CD4-positive, alpha-beta T cell treated with Interleukin-10 for 1 hour (primary cell): Measurements from ENCODE around the gene HYKK.
"Not testable (repeated sequence)": the region's sequence is repeated elsewhere in the genome, so short reads cannot be mapped to it uniquely, and the experiment has no call there.

ENCODE experiments used
- DNase-seq: peaks from one replicate; pipeline ENCODE4 v3.0.0-alpha.2; 2020

Gene HYKK

DNA sequence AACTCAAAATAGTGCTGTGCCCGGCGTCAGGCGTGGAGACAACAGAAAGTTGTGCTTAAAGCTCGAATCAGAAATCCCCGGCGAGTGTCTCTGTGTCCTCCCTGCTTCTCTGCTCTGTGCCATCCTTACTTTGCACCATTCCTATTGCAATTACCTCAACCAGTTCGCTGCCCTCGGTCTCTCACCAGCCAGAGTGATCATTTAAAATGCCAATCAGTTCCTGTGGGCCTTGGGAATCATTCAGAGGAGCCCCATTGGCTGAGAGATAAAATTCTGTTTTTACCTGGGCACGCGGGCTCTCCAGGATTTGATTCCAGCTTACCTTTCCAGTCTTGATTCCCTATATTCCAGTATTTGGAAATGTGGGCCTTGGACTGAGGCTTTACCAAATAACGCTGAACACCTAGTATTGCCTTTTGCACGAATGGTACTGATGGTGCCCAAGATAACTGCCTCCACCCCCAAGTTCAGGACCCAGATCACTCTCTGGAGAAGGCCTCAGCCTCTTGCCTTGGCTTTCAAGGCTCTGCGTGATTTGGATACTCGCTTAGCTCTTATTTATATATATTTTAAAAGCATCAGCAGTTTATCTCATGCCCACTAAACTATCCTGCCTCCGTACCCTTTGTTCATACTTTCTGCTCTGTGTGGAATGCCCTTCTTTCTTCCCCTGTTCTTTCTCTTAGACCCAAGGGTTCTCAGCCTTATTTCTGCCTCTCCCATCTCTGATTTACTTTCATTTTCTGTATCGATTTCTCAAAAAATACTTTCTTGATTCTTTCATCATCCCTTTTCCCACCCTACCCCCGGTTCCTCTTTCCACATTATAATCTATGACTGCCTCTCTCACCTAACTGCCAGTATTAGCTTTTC, 33.7 kb downstream of the HYKK start:
- DNase-seq, result peak; percentile 19

DNA sequence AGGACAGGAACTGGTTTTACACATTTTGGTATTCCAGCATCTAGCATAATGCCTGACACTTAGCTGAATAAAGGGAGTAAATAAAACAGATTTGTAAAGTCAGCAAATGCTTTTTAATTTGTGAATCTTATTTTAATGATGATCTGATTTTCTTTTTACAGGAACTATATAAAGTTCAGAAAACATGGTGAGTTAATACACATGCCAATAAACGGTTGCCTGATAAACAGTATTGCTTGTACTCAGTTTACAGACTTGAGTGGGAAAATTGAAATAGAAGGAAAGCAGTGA, 34.3 kb downstream of the HYKK start:
- no peak for DNase-seq

- DNase-seq, result no peak
Observed at GRCh38 chr15:78542647-78543046, 35.3 kb downstream of the HYKK start.

DNA sequence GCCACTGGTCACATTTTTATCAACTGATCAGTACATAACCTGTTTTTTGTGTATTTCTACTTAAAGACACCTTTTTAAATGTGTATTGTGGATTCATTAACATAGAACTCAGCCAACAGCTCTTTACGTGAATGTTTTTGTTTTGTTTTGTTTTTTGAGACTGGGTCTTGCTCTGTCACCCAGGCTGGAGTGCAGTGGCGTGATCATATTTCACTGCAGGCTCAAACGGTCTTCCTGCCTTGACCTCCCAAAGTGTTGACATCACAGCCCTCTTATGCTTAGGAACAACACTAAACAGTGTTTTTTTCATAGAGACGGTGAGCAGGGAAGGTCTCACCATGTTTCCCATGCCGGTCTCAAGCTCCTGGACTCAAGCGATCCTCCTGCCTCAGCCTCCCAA, 42.8 kb downstream of the HYKK start:
- no peak for DNase-seq

- no peak for DNase-seq
Observed at GRCh38 chr15:78550815-78551214, 43.4 kb downstream of the HYKK start.

GRCh38 chr15:78551902-78552301, 44.5 kb downstream of the HYKK start:
- no peak for DNase-seq

DNA sequence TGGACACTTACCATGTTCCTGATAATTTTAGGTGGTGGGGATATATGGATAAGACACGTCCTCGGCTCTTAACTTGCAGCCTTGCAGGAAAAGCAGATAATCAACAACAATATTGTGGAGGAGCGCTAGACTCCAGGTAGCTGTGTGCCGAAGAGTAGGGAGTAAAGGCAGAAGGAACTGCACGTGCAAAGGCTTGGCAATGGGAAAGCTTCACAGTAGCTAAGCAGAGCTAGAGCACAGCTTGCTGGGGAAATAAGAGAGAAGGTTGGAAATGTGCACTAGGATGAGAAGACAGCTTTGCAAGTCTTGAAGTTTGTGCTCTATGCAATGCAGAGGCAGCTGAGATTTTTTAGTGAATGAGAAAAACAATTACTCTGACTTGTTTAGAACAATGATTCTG, 45.2 kb downstream of the HYKK start:
- DNase-seq, result no peak

- DNase-seq, result not testable (repeated sequence)
Observed at GRCh38 chr15:78560201-78560600, 52.8 kb downstream of the HYKK start.

DNA sequence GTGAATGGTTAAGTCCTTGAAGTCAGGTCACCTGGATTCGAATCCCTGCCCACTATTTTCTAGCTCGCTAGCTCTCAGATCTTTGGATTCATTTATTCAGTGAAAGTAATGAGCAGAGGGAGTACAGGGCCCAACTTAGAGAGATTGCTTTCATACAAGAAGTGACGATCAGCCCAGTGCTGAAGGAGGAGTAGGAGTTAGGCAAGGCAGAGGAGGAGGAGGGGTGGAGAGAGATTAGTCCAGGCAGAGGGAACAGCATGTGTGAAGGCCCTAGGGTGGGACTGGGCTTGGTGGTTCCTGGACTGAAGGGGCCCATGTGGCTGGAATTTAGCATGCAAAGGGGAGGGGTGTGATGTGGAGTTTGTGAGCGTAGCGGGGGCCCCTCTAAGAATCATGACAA, 54.1 kb downstream of the HYKK start:
- no peak for DNase-seq

- DNase-seq, result no peak
Observed at GRCh38 chr15:78563092-78563491, 55.7 kb downstream of the HYKK start.

GRCh38 chr15:78564743-78565096, 57.3 kb downstream of the HYKK start:
- no peak for DNase-seq

DNA sequence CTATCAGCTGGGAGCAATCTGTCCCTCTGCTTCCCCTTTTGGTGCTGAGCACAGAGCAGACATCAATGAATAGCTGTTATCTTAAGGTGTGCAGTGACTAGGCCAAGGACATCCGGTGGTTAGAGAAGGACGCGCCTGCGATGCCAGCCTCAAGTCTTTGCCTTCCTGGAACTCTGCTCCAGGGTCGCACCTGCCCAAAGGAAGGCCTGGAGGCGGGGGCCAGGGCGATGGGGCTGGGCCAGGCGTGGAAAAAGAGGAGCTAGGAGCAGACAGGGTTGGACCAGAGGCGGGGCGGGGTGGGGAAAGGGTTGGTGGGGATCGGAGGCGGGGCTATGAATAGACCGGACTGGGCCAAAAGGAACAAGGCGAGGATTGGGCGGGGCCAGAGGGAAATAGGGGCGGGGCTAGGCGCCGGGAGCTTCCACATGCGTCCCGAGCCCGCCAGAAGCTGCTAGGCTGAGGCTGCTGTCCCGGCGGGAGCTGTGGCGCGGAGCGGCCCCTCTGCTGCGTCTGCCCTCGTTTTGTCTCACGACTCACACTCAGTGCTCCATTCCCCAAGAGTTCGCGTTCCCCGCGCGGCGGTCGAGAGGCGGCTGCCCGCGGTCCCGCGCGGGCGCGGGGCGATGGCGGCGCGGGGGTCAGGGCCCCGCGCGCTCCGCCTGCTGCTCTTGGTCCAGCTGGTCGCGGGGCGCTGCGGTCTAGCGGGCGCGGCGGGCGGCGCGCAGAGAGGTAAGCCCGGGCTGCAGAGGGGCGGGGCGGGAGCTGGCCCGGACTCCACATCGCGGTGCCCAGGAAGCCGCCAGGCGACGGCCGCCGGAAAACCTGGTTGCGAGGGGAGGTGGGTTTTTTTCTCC, 57.9 kb downstream of the HYKK start, which contains the start of gene CHRNA5:
CHRNA5 (plus strand) TSS at position 424 of the 854 bp plus-strand sequence; CDS start at position 624, 200 bp downstream.
- peak; percentile 80 for DNase-seq

DNA sequence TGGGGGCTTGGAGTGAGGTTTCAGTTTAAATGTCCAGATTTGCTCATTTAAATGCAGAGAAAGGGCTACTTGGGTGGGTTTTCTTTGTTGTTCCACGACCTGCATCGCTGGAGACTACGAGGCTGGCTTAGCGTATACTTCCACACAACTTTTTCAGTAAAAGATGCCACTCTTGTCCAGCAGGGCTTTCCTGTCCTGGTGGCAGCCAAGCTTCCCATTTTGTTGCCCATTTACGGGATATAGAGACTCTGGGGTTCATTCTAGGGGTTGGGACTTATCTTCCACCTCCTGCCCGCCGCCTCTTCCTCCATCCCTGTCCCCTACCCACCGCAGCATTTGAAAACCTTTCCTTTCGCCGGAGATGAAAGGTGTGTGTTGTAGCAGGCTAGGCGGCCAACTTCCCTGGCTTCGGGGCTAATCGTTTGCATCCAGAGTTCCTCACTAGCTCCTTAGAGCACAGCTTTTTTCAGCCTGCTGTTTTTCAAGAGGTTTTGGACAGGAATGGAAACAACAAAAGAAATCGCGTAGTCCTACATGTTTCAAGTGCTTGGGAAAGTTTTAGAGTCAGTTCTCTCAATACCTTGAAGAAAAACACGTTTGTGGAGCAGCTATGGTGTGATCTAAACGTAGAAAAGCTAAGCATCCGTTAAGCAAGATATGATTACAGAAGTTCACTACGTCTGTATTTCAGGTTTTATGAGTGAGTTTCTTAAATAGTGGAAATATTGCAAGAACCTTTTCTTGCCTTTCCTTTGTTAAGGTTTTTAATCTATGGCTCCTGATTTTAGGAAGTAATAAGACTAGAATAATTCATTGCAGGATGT, 58.8 kb downstream of the HYKK start:
- DNase-seq, result no peak

DNA sequence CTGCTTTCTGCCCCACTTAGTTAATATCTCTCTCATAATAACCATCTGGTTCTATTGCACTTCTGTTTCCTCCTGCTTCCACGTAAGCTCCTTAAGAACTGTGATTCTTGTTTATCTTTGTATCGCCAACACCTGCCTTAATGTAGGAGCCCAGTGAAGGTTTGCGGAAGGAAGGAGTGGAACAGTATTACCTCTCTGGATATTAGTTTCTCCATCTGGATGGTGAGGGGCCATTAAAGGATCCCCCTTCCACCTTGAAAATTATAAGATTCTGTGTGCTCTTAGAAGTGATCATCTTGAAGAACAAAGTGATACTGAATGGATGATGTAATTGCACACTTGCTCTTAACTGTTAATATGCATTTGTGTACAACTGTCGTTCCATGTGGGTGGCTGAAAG, 60.2 kb downstream of the HYKK start:
- no peak for DNase-seq

DNA sequence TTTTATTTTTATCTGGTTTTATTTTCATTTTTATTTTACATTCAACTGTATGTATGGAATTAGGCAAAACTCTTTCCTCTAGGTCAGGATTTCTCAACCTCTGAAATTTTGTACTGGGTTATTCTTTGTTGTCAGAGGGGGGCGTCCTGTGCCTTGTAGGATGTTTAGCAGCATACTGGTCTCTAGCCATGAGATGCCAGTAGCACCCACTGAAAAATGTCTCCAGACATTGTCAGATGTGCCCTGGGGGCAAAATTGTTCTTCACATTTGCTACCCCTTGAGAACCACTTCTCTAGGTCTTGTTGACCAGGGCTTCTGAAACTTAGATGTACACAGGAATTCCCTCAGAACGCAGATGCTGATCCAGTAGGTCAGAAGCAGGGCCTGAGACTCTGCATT, 63.3 kb downstream of the HYKK start:
- DNase-seq, result no peak

DNA sequence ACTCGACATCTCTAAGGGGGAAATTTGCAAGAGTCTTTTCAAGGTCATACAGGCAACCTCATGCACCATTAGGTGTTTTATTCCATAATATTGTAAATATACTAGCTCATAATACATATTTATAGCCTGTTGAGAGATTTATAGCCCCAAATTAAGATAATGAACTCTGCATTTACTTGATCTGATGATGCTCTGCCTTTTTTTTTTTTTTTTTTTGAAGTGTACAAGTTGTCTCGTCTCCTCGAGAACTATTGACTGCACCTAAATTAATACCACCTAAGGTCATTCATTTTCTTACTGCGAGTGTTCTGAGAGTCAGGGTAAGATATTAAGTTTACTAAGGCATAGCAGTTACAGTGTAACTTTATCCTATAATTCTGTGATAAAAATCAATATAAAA, 64.0 kb downstream of the HYKK start:
- no peak for DNase-seq

DNA sequence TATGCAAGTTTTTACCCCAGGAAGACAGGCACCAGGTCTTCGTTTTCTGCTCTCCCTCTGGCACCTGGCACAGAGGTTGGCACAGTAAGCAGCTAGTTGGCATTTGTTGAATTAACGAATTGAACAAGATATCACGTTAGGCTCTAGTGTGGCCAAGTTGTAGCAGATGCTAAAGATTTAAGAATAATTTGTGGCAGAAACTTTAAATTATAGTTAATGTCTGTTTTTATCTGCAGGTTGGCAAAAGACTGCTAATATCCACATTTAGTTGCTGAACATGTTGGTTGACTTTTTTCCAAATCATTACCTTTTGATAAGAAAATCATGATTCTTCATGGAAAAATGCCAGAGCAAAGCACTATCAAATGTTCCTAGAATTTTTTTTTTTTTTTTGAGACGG, 66.0 kb downstream of the HYKK start:
- no peak for DNase-seq

DNA sequence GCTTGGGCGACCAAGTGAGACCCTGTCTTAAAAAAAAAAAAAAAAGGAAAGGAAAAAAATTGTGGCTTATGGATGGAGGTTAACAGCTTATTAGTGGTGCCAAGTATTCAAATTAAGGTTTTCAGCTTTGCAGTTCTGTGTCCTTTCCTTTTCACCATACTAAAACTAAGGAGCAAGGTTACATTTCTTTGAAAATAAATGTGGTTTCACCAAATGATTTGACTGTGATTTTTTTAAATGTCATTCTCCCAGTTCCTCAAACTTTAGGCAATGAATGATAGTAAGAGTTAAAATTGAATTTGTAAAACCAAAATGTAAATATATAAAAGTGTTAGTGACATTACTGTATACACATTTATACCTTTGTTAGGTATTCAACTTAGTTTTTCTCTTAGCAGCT, 67.6 kb downstream of the HYKK start:
- DNase-seq, result no peak
